HEK293 (cell line): ENCODE measurements around the gene SAFB.

ENCODE experiments used
- CTCF ChIA-PET: fragments of 350-600 bp; formaldehyde crosslinking; extraction: SDS; loops from one replicate; lab custom pipeline; 2021; ENCODE audit warnings: antibody characterized with exemption; lab: Yijun Ruan, JAX
- POLR2A ChIA-PET: fragments of 300-600 bp; formaldehyde crosslinking; extraction: SDS; loops from one replicate; lab custom pipeline; 2020; ENCODE audit warnings: antibody characterized with exemption, inconsistent platforms; lab: Yijun Ruan, JAX
- H3K27ac ChIP-seq: fragments of 200-500 bp; sonication (Bioruptor generic); 2 replicates; pipeline ENCODE4 v1.5.1; 2014; ENCODE audit warnings: low read depth, low read length, control low read depth, inconsistent platforms; ENCODE audit errors: extremely low read depth
- H3K36me3 ChIP-seq, 2 experiments: fragments of 200-500 bp in 1 of 2; sonication (Bioruptor generic) in 1 of 2; 1 replicate in 1 of 2; 2 replicates in 1 of 2; pipeline ENCODE4 v1.5.1; 2014 to 2017; ENCODE audit warnings: inconsistent platforms in 2 of 2, low read length in 2 of 2; ENCODE audit not compliant: control insufficient read depth in 2 of 2, insufficient read depth in 1 of 2
- H3K4me1 ChIP-seq: fragments of 200-500 bp; sonication (Bioruptor generic); 2 replicates; pipeline ENCODE4 v1.5.1; 2014; ENCODE audit warnings: mild to moderate bottlenecking, low read length, inconsistent platforms; ENCODE audit not compliant: control insufficient read depth, insufficient read depth
- H3K4me3 ChIP-seq: 2 replicates; pipeline ENCODE4 v1.5.1; 2011; ENCODE audit warnings: low read depth, mild to moderate bottlenecking, control low read depth, low read length, moderate library complexity
- H3K9me3 ChIP-seq: fragments of 200-500 bp; sonication (Bioruptor generic); 2 replicates; pipeline ENCODE4 v1.5.1; 2014; ENCODE audit warnings: low read depth, low read length, inconsistent platforms; ENCODE audit not compliant: control insufficient read depth, insufficient read depth
- BCL11B ChIP-seq: fragments of 450-650 bp; formaldehyde crosslinking; IDR thresholded peaks from 2 replicates; pipeline ENCODE4 v1.5.1; 2016; ENCODE audit warnings: low read depth, missing biosample characterization, missing genetic modification characterization
- GFI1B ChIP-seq: fragments of 450-650 bp; formaldehyde crosslinking; IDR thresholded peaks from 2 replicates; pipeline ENCODE4 v1.5.1; 2016; ENCODE audit warnings: missing biosample characterization, missing genetic modification characterization
- RBAK ChIP-seq: fragments of 450-650 bp; formaldehyde crosslinking; IDR thresholded peaks from 2 replicates; pipeline ENCODE4 v1.5.1; 2016; ENCODE audit warnings: missing biosample characterization, missing genetic modification characterization
- SALL2 ChIP-seq: fragments of 450-650 bp; formaldehyde crosslinking; IDR thresholded peaks from 2 replicates; pipeline ENCODE4 v1.5.0; 2017; ENCODE audit warnings: missing biosample characterization, mild to moderate bottlenecking, missing genetic modification characterization, borderline replicate concordance
- ZNF24 ChIP-seq: fragments of 450-650 bp; formaldehyde crosslinking; IDR thresholded peaks from 2 replicates; pipeline ENCODE4 v1.5.1; 2016; ENCODE audit warnings: missing biosample characterization, missing genetic modification characterization
- ZNF324 ChIP-seq: fragments of 450-650 bp; formaldehyde crosslinking; IDR thresholded peaks from 2 replicates; pipeline ENCODE4 v1.5.1; 2016; ENCODE audit warnings: missing biosample characterization, missing genetic modification characterization
- ZNF426 ChIP-seq: fragments of 450-650 bp; formaldehyde crosslinking; IDR thresholded peaks from 2 replicates; pipeline ENCODE4 v1.5.1; 2017; ENCODE audit warnings: missing biosample characterization, missing genetic modification characterization, mild to moderate bottlenecking, inconsistent platforms, moderate library complexity
- ZNF548 ChIP-seq: fragments of 450-650 bp; formaldehyde crosslinking; IDR thresholded peaks from 2 replicates; pipeline ENCODE4 v1.5.1; 2016; ENCODE audit warnings: missing biosample characterization, missing genetic modification characterization
- ZNF596 ChIP-seq: fragments of 450-650 bp; IDR thresholded peaks from 2 replicates; pipeline ENCODE4 v1.5.0; 2018; ENCODE audit warnings: missing biosample characterization, mild to moderate bottlenecking, missing genetic modification characterization, moderate library complexity
- ZNF701 ChIP-seq: fragments of 450-650 bp; formaldehyde crosslinking; IDR thresholded peaks from 2 replicates; pipeline ENCODE4 v1.5.1; 2016; ENCODE audit warnings: missing biosample characterization, missing genetic modification characterization
- ZNF785 ChIP-seq: fragments of 450-650 bp; formaldehyde crosslinking; IDR thresholded peaks from 2 replicates; pipeline ENCODE4 v1.5.1; 2016; ENCODE audit warnings: missing biosample characterization, missing genetic modification characterization
- TF ChIP-seq, protein P1 (sequence below): fragments of 450-650 bp; formaldehyde crosslinking; IDR thresholded peaks from 2 replicates; pipeline ENCODE4 v1.5.1; 2016; ENCODE audit warnings: missing biosample characterization, missing genetic modification characterization
- TF ChIP-seq, protein P2 (sequence below): fragments of 450-650 bp; formaldehyde crosslinking; conservative IDR thresholded peaks from 2 replicates; pipeline ENCODE4 v1.5.1; 2016; ENCODE audit warnings: low read depth, missing biosample characterization, missing genetic modification characterization
- TF ChIP-seq, protein P3 (sequence below): fragments of 450-650 bp; formaldehyde crosslinking; IDR thresholded peaks from 2 replicates; pipeline ENCODE4 v1.5.1; 2016; ENCODE audit warnings: missing biosample characterization, missing genetic modification characterization
- TF ChIP-seq, protein P4 (sequence below): fragments of 450-650 bp; formaldehyde crosslinking; IDR thresholded peaks from 2 replicates; pipeline ENCODE4 v1.5.1; 2017; ENCODE audit warnings: missing biosample characterization, missing genetic modification characterization
- TF ChIP-seq, protein P5 (sequence below): fragments of 450-650 bp; formaldehyde crosslinking; IDR thresholded peaks from 2 replicates; pipeline ENCODE4 v1.5.1; 2016; ENCODE audit warnings: missing biosample characterization, missing genetic modification characterization

The SAFB gene

DNA sequence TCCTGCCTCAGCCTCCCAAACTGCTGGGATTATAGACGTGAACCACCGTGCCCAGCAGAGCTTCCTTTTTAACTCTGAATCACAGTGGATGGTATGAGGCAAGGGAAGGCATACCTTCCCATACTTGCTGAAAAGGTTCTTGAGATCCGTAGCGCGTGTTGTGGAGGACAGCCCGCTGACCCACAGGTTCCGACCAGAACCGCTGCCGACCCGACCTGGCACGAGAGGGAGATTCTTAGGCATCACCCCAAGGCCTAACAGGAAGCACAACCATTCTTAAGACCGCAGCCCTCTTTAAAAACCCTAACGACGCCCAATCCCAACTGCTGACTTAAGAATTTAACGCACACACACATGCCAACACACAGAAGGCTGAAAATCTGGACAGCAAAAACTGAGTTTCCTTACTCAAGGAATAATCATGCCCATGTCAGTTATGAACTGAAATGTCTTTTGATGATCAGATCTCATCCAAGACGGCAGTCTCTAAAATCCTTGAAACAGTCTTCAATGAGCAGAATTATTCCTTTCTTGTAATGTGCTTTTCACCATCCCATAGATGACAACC is 12.9 kb upstream of the SAFB start:
- H3K4me1 ChIP-seq, result no peaks in the 10 kb centered on the region
- H3K36me3 ChIP-seq, result peaks cover 71 to 93% of the 10 kb centered on the region in 2 experiments
- TF ChIP-seq, protein P1, sequence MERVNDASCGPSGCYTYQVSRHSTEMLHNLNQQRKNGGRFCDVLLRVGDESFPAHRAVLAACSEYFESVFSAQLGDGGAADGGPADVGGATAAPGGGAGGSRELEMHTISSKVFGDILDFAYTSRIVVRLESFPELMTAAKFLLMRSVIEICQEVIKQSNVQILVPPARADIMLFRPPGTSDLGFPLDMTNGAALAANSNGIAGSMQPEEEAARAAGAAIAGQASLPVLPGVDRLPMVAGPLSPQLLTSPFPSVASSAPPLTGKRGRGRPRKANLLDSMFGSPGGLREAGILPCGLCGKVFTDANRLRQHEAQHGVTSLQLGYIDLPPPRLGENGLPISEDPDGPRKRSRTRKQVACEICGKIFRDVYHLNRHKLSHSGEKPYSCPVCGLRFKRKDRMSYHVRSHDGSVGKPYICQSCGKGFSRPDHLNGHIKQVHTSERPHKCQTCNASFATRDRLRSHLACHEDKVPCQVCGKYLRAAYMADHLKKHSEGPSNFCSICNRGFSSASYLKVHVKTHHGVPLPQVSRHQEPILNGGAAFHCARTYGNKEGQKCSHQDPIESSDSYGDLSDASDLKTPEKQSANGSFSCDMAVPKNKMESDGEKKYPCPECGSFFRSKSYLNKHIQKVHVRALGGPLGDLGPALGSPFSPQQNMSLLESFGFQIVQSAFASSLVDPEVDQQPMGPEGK (tag by site-specific recombination), result no peak
- no peak for TF ChIP-seq ZNF701
- H3K4me3 ChIP-seq, result no peak overlapping the region
- ChIA-PET CTCF (no interaction called here), POLR2A (interaction anchor here (0.7 kb wide), 1 partner anchor 13 kb away, joined by 4 read pairs; the partner anchor contains the start of genes SAFB and SAFB2)
- no peaks in the 10 kb centered on the region for H3K9me3 ChIP-seq
- H3K27ac ChIP-seq, result no peak overlapping the region

DNA sequence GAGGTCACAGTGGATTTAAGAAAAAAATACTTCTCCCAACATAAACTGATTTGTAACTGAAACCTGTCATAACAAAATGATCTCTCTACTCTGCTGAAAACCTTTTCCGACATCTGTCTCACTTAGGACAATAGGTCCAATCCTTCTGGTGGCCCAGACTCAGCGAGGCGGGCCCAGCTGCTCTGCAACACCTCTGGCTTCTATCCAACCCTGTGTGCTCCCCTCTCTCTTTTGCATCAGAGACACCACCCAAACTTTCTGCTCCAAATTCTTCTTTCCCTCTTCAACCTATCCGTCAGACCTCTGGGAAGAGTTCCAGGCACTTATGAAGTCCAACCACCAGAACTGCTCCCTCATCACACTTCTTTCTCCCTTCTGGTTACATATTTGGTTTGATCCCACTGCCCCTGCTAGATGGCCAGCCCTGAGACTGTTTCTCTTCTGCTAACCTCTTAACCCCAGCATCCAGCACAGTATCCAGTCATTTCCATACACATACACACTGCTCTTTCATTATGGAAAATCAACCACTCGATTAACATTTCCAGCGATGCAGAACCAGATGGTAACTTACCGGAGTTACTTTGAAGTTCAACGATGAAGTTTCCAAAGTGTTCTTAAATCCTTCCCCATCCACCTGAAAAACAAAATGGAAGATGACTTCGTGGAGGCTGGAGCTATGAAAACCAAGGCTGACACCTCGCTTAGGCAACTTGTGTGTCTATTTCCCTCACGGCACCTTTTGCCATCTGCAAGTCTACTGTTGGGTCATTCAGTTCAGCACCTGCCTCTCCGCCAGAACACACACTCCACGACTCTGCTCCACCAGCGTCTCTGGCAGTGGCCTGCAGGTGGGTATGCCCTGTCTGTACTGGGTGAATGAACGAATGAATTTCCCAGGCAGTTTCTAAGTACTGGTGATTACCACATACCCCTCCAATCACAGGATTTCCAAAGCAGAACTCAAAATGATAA is 9.7 kb upstream of the SAFB start:
- CTCF ChIA-PET, result interaction anchor here (0.6 to 0.7 kb wide), 2 partner anchors 181 to 236 kb away, joined by 3 to 5 read pairs; no protein-coding TSS in a partner anchor
- POLR2A ChIA-PET, result interaction anchor here (1.4 kb wide), 1 partner anchor 9 kb away, joined by 4 read pairs; the partner anchor contains the start of genes SAFB and SAFB2

DNA sequence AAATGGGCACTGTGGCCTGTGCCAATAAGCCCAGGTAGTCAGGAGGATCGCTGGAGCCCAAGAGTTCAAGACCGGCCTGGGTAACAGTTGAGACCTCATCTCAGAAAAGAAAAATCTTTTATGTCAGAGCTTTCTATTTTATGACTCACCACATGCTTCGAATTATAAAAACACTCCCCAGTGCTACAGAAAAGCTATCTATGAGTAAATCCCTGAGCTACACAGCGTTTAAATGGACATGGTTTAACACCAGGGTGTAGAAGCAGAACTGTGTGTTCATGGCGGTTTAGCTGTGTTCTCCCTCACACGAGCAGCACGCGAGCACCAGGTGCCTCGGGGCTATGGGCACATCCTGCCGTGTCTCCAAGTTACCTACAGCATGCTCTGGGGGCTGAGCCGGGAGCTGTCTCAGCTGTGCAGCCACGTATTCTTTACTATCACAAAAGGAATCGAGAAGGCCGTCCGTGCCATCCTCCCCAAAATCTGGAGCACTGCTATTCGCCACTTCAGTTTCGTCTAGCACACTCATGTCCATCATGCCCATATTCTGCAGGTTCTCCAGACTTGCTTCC is 7.0 kb upstream of the SAFB start:
- TF ChIP-seq ZNF548 (tag by site-specific recombination) (no peak), GFI1B (tag by site-specific recombination) (no peak), RBAK (no peak), ZNF324 (no peak), ZNF24 (no peak), ZNF596 (no peak), BCL11B (no peak), ZNF701 (no peak)
- TF ChIP-seq, protein P2, sequence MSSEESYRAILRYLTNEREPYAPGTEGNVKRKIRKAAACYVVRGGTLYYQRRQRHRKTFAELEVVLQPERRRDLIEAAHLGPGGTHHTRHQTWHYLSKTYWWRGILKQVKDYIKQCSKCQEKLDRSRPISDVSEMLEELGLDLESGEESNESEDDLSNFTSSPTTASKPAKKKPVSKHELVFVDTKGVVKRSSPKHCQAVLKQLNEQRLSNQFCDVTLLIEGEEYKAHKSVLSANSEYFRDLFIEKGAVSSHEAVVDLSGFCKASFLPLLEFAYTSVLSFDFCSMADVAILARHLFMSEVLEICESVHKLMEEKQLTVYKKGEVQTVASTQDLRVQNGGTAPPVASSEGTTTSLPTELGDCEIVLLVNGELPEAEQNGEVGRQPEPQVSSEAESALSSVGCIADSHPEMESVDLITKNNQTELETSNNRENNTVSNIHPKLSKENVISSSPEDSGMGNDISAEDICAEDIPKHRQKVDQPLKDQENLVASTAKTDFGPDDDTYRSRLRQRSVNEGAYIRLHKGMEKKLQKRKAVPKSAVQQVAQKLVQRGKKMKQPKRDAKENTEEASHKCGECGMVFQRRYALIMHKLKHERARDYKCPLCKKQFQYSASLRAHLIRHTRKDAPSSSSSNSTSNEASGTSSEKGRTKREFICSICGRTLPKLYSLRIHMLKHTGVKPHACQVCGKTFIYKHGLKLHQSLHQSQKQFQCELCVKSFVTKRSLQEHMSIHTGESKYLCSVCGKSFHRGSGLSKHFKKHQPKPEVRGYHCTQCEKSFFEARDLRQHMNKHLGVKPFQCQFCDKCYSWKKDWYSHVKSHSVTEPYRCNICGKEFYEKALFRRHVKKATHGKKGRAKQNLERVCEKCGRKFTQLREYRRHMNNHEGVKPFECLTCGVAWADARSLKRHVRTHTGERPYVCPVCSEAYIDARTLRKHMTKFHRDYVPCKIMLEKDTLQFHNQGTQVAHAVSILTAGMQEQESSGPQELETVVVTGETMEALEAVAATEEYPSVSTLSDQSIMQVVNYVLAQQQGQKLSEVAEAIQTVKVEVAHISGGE (tag by site-specific recombination), result no peak
- H3K4me1 ChIP-seq, result peaks cover 3% of the 10 kb centered on the region; the same call in 1 of the 2 replicates
- POLR2A ChIA-PET, result no interaction called here
- H3K27ac ChIP-seq, result no peak overlapping the region
- H3K9me3 ChIP-seq, result no peaks in the 10 kb centered on the region
- peaks cover 57 to 93% of the 10 kb centered on the region in 2 experiments for H3K36me3 ChIP-seq
- CTCF ChIA-PET, result interaction anchor here (1.2 kb wide), 1 partner anchor 74 kb away, joined by 3 read pairs; the partner anchor contains the start of gene RPL36
- no peak overlapping the region for H3K4me3 ChIP-seq

More for the DNA sequence above, 9.7 kb upstream of the SAFB start:
- TF ChIP-seq ZNF426 (tag by site-specific recombination) (no peak), SALL2 (no peak), ZNF785 (tag by site-specific recombination) (no peak)
- TF ChIP-seq, protein P3, sequence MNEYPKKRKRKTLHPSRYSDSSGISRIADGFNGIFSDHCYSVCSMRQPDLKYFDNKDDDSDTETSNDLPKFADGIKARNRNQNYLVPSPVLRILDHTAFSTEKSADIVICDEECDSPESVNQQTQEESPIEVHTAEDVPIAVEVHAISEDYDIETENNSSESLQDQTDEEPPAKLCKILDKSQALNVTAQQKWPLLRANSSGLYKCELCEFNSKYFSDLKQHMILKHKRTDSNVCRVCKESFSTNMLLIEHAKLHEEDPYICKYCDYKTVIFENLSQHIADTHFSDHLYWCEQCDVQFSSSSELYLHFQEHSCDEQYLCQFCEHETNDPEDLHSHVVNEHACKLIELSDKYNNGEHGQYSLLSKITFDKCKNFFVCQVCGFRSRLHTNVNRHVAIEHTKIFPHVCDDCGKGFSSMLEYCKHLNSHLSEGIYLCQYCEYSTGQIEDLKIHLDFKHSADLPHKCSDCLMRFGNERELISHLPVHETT (tag by site-specific recombination), result no peak
- TF ChIP-seq, protein P4, sequence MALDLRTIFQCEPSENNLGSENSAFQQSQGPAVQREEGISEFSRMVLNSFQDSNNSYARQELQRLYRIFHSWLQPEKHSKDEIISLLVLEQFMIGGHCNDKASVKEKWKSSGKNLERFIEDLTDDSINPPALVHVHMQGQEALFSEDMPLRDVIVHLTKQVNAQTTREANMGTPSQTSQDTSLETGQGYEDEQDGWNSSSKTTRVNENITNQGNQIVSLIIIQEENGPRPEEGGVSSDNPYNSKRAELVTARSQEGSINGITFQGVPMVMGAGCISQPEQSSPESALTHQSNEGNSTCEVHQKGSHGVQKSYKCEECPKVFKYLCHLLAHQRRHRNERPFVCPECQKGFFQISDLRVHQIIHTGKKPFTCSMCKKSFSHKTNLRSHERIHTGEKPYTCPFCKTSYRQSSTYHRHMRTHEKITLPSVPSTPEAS (tag by site-specific recombination), result no peak
- TF ChIP-seq, protein P5, sequence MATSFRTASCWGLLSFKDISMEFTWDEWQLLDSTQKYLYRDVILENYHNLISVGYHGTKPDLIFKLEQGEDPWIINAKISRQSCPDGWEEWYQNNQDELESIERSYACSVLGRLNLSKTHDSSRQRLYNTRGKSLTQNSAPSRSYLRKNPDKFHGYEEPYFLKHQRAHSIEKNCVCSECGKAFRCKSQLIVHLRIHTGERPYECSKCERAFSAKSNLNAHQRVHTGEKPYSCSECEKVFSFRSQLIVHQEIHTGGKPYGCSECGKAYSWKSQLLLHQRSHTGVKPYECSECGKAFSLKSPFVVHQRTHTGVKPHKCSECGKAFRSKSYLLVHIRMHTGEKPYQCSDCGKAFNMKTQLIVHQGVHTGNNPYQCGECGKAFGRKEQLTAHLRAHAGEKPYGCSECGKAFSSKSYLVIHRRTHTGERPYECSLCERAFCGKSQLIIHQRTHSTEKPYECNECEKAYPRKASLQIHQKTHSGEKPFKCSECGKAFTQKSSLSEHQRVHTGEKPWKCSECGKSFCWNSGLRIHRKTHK (tag by site-specific recombination), result no peak
- peaks cover 71 to 93% of the 10 kb centered on the region in 2 experiments for H3K36me3 ChIP-seq
- no peak overlapping the region for H3K4me3 ChIP-seq
- no peak overlapping the region for H3K27ac ChIP-seq
- no peaks in the 10 kb centered on the region for H3K4me1 ChIP-seq
- no peaks in the 10 kb centered on the region for H3K9me3 ChIP-seq
